Neutrophil (primary cell): Measurements from ENCODE around the gene MCC.

Source experiments
- H3K27ac ChIP-seq: fragments of 200-600 bp; sonication (generic); 2 replicates; pipeline ENCODE4 v1.5.1; 2016; ENCODE audit warnings: mild to moderate bottlenecking, moderate library complexity
- H3K27me3 ChIP-seq: fragments of 200-600 bp; sonication (generic); 2 replicates; pipeline ENCODE4 v1.6.0; 2016; ENCODE audit warnings: mild to moderate bottlenecking
- H3K36me3 ChIP-seq: fragments of 200-600 bp; sonication (generic); 2 replicates; pipeline ENCODE4 v1.5.1; 2017
- H3K4me1 ChIP-seq, 2 experiments: fragments of 200-600 bp in 1 of 2; sonication (generic) in 1 of 2; 1 replicate in 1 of 2; 2 replicates in 1 of 2; pipeline versions ENCODE4 v1.5.1 to v1.6.1; 2013 to 2016; ENCODE audit warnings: low read depth in 1 of 2, low read length in 1 of 2, mild to moderate bottlenecking in 1 of 2, moderate library complexity in 1 of 2; ENCODE audit not compliant: control insufficient read depth in 1 of 2, insufficient read depth in 1 of 2
- H3K4me3 ChIP-seq, 2 experiments: fragments of 200-600 bp in 1 of 2; sonication (generic) in 1 of 2; 1 replicate in 1 of 2; 2 replicates in 1 of 2; pipeline ENCODE4 v1.5.1; 2013 to 2016; ENCODE audit warnings: low read depth in 1 of 2, low read length in 1 of 2, mild to moderate bottlenecking in 1 of 2, moderate library complexity in 1 of 2
- H3K9me3 ChIP-seq: fragments of 200-600 bp; sonication (generic); 2 replicates; pipeline ENCODE4 v1.5.1; 2016
- CTCF ChIP-seq: fragments of 200-600 bp; sonication (generic); IDR thresholded peaks from 2 replicates; pipeline ENCODE4 v1.5.1; 2016; ENCODE audit warnings: antibody characterized with exemption

The MCC gene

GRCh38 chr5:113070901-113071300 lies 417.4 kb downstream of the MCC start:
- Histone ChIP-seq H3K36me3 (no peaks in the 10 kb centered on the region), H3K27me3 (no peaks in the 10 kb centered on the region), H3K4me3 (no peak overlapping the region), H3K27ac (no peak overlapping the region), H3K4me1 (no peaks in the 10 kb centered on the region), H3K9me3 (no peaks in the 10 kb centered on the region)
- TF ChIP-seq CTCF: no peak

GRCh38 chr5:113068559-113068958 lies 419.7 kb downstream of the MCC start:
- no peak for TF ChIP-seq CTCF
- H3K36me3 ChIP-seq: no peaks in the 10 kb centered on the region
- no peak overlapping the region for H3K27ac ChIP-seq
- H3K4me1 ChIP-seq: no peaks in the 10 kb centered on the region
- no peak overlapping the region for H3K4me3 ChIP-seq
- no peaks in the 10 kb centered on the region for H3K27me3 ChIP-seq
- H3K9me3 ChIP-seq: no peaks in the 10 kb centered on the region

- no peaks in the 10 kb centered on the region for H3K27me3 ChIP-seq
- TF ChIP-seq CTCF: no peak
- no peak overlapping the region for H3K27ac ChIP-seq
- no peaks in the 10 kb centered on the region for H3K4me1 ChIP-seq
- H3K4me3 ChIP-seq: no peak overlapping the region
- H3K9me3 ChIP-seq: no peaks in the 10 kb centered on the region
- no peaks in the 10 kb centered on the region for H3K36me3 ChIP-seq
Observed at GRCh38 chr5:113067635-113068344, 420.5 kb downstream of the MCC start.

- Histone ChIP-seq H3K4me3 (no peak overlapping the region), H3K27me3 (peaks cover 11% of the 10 kb centered on the region), H3K27ac (no peak overlapping the region), H3K36me3 (no peaks in the 10 kb centered on the region), H3K4me1 (no peaks in the 10 kb centered on the region), H3K9me3 (no peaks in the 10 kb centered on the region)
- no peak for TF ChIP-seq CTCF
Observed at GRCh38 chr5:113065626-113066025, 422.6 kb downstream of the MCC start.

GRCh38 chr5:113064806-113065205 lies 423.4 kb downstream of the MCC start:
- TF ChIP-seq CTCF: no peak
- no peaks in the 10 kb centered on the region for H3K4me1 ChIP-seq
- no peaks in the 10 kb centered on the region for H3K9me3 ChIP-seq
- no peaks in the 10 kb centered on the region for H3K36me3 ChIP-seq
- H3K27me3 ChIP-seq: peaks cover 11% of the 10 kb centered on the region
- H3K4me3 ChIP-seq: no peak overlapping the region
- no peak overlapping the region for H3K27ac ChIP-seq
